ENCODE measurements around the gene BRAF.
"Not testable (repeated sequence)": the region's sequence is repeated elsewhere in the genome, so short reads cannot be mapped to it uniquely, and the experiment has no call there.

Gene BRAF

GRCh38 chr7:140924821-140925421, at the start of gene BRAF:
TSS of gene BRAF (minus strand) at chr7:140924929. CDS start at chr7:140924703, 226 bp downstream.
- DNase-seq = peak; percentile 50

- DNase-seq = no peak
Observed at GRCh38 chr7:140972876-140973829, 48.4 kb upstream of the BRAF start.

- no peak for DNase-seq
Observed at GRCh38 chr7:140972344-140972743, 47.6 kb upstream of the BRAF start.

GRCh38 chr7:140967438-140967837, 42.7 kb upstream of the BRAF start:
- DNase-seq = no peak

- no peak for DNase-seq
Observed at GRCh38 chr7:140966561-140967233, 42.0 kb upstream of the BRAF start.

GRCh38 chr7:140961117-140961516, 36.4 kb upstream of the BRAF start:
- no peak for DNase-seq

- DNase-seq = not testable (repeated sequence)
Observed at GRCh38 chr7:140956997-140957396, 32.3 kb upstream of the BRAF start.

- no peak for DNase-seq
Observed at GRCh38 chr7:140945940-140946339, 21.2 kb upstream of the BRAF start.

GRCh38 chr7:140942242-140942641, 17.5 kb upstream of the BRAF start:
- DNase-seq = not testable (repeated sequence)

GRCh38 chr7:140940898-140941297, 16.2 kb upstream of the BRAF start:
- no peak for DNase-seq

- DNase-seq = no peak
Observed at GRCh38 chr7:140937702-140938264, 13.1 kb upstream of the BRAF start.

- DNase-seq = no peak
Observed at GRCh38 chr7:140928491-140929309, 4.0 kb upstream of the BRAF start.

- DNase-seq = not testable (repeated sequence)
Observed at GRCh38 chr7:140927945-140928344, 3.2 kb upstream of the BRAF start.

GRCh38 chr7:140927351-140927750, 2.6 kb upstream of the BRAF start:
- DNase-seq = no peak

GRCh38 chr7:140926021-140926817, 1.5 kb upstream of the BRAF start:
- DNase-seq = no peak

- DNase-seq = peak; percentile 55
Observed at GRCh38 chr7:140924019-140924820, 509 bp downstream of the BRAF start.

- no peak for DNase-seq
Observed at GRCh38 chr7:140923358-140924006, 1.2 kb downstream of the BRAF start.

- no peak for DNase-seq
Observed at GRCh38 chr7:140922741-140923345, 1.9 kb downstream of the BRAF start.

- DNase-seq = no peak
Observed at GRCh38 chr7:140920745-140921144, 4.0 kb downstream of the BRAF start.

GRCh38 chr7:140918236-140918635, 6.5 kb downstream of the BRAF start:
- DNase-seq = no peak

Measured in SHP77 treated with DMSO at 0.1 percent for 48 hours (cell line).